Measurements from ENCODE around the gene SMIM24. TPM values are rescaled to one million over a fixed set of nuclear protein-coding genes. Genes with fewer than 3 reads are reported as not detected.

The SMIM24 gene
- polyA plus RNA-seq, 1 donor from 2014 or later: not detected

DNA sequence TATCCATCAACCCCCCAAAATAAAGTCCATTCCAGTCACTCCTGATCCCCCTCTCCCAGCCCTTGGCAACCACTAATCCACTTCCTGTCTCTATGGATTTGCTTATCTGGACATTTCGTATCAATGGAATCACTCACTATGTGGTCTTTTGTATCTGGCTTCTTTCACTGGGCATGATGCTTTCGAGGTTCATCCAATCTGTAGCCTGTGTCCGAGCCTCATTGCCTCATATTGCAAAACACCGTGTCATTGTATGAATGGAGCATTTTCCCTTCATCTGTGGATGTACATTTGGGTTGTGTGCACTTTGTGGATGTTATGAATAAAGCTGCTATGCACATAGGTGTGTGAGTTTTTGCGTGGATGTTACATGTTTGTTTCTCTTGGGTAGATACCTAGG, 24.4 kb upstream of the SMIM24 start:
- no peak overlapping the region for H3K9ac ChIP-seq (ENCODE audit: low read length)
- H3K9me3 ChIP-seq (ENCODE audit: low read length): no peaks in the 10 kb centered on the region
- H3K27ac ChIP-seq (ENCODE audit: low read length): peak overlapping the region; percentile 95
- no peak overlapping the region for H3K4me2 ChIP-seq (ENCODE audit: low read length)
- H3K36me3 ChIP-seq (ENCODE audit: insufficient read depth, low read length): no peaks in the 10 kb centered on the region
- no peak for TF ChIP-seq MXI1 (conservative IDR thresholded peaks at IDR 0.05; ENCODE audit: poor library complexity, severe bottlenecking)
- TF ChIP-seq, protein P1, sequence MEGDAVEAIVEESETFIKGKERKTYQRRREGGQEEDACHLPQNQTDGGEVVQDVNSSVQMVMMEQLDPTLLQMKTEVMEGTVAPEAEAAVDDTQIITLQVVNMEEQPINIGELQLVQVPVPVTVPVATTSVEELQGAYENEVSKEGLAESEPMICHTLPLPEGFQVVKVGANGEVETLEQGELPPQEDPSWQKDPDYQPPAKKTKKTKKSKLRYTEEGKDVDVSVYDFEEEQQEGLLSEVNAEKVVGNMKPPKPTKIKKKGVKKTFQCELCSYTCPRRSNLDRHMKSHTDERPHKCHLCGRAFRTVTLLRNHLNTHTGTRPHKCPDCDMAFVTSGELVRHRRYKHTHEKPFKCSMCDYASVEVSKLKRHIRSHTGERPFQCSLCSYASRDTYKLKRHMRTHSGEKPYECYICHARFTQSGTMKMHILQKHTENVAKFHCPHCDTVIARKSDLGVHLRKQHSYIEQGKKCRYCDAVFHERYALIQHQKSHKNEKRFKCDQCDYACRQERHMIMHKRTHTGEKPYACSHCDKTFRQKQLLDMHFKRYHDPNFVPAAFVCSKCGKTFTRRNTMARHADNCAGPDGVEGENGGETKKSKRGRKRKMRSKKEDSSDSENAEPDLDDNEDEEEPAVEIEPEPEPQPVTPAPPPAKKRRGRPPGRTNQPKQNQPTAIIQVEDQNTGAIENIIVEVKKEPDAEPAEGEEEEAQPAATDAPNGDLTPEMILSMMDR (IDR thresholded peaks at IDR 0.05; ENCODE audit: poor library complexity, severe bottlenecking): no peak
- TF ChIP-seq EP300 (conservative IDR thresholded peaks at IDR 0.05; ENCODE audit: poor library complexity, severe bottlenecking): no peak
- no peak for TF ChIP-seq SMC3 (conservative IDR thresholded peaks at IDR 0.05; ENCODE audit: poor library complexity)
- H3K4me3 ChIP-seq (ENCODE audit: low read length): no peak overlapping the region
- H3F3A ChIP-seq (ENCODE audit: insufficient read depth, low read length, poor library complexity, severe bottlenecking): no peaks in the 10 kb centered on the region
- no peaks in the 10 kb centered on the region for H3K27me3 ChIP-seq (ENCODE audit: insufficient read depth, low read depth, low read length)
- no peaks in the 10 kb centered on the region for H4K20me1 ChIP-seq (ENCODE audit: insufficient read depth)
- no peaks in the 10 kb centered on the region for H3K9me2 ChIP-seq (ENCODE audit: insufficient read depth, low read length)
- peaks cover 38% of the 10 kb centered on the region for H3K79me2 ChIP-seq (replicated peaks; ENCODE audit: insufficient read depth, low read length)
- no peak overlapping the region for H2AFZ ChIP-seq (ENCODE audit: low read depth, low read length)

DNA sequence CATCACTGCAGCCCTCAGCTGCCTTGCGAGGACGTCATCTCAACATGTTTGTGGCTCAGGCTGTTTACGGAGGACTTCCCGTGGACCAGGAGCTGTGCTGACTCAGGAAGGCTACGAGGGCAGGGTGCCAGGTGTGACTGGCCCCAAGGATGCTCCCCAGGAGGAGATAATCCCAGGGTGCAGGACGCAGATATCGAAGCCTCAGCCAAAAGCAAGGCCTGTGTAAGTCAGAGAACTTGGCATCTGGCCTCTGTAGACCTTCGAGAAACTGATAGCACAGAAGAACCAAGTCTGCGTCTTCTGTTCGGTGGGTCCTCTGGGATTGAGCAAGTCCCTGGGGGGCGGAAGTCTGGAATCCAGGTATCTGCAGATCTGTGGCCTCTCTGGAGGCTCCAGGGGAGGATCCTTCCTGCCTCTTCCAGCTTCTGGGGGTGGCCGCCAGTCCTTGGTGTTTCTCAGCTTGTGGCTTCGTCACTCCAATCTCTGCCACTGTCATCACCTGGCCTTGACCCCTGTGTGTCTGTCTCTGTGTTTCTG, 22.8 kb upstream of the SMIM24 start:
- H3K4me3 ChIP-seq (ENCODE audit: low read length): no peak overlapping the region
- H2AFZ ChIP-seq (ENCODE audit: low read depth, low read length): no peak overlapping the region
- H3K9me3 ChIP-seq (ENCODE audit: low read length): no peaks in the 10 kb centered on the region
- H4K20me1 ChIP-seq (ENCODE audit: insufficient read depth): no peaks in the 10 kb centered on the region
- no peak overlapping the region for H3K27ac ChIP-seq (ENCODE audit: low read length)
- no peaks in the 10 kb centered on the region for H3F3A ChIP-seq (ENCODE audit: insufficient read depth, low read length, poor library complexity, severe bottlenecking)
- H3K79me2 ChIP-seq (replicated peaks; ENCODE audit: insufficient read depth, low read length): peaks cover 31% of the 10 kb centered on the region
- no peak overlapping the region for H3K9ac ChIP-seq (ENCODE audit: low read length)
- no peaks in the 10 kb centered on the region for H3K9me2 ChIP-seq (ENCODE audit: insufficient read depth, low read length)
- H3K36me3 ChIP-seq (ENCODE audit: insufficient read depth, low read length): no peaks in the 10 kb centered on the region
- no peaks in the 10 kb centered on the region for H3K27me3 ChIP-seq (ENCODE audit: insufficient read depth, low read depth, low read length)
- TF ChIP-seq SMC3 (conservative IDR thresholded peaks at IDR 0.05; ENCODE audit: poor library complexity): no peak
- TF ChIP-seq POLR2AphosphoS5 (IDR thresholded peaks at IDR 0.05): no peak
- no peak for TF ChIP-seq RAD21 (conservative IDR thresholded peaks at IDR 0.05)
- TF ChIP-seq EZH2 (IDR thresholded peaks at IDR 0.05; ENCODE audit: borderline replicate concordance, insufficient read depth, low read length, poor library complexity, severe bottlenecking): no peak
- TF ChIP-seq, protein P1 (IDR thresholded peaks at IDR 0.05; ENCODE audit: poor library complexity, severe bottlenecking): no peak
- no peak for TF ChIP-seq EP300 (conservative IDR thresholded peaks at IDR 0.05; ENCODE audit: poor library complexity, severe bottlenecking)
- TF ChIP-seq TAF1 (IDR thresholded peaks at IDR 0.05; ENCODE audit: low read depth): no peak
- TF ChIP-seq, protein P2, sequence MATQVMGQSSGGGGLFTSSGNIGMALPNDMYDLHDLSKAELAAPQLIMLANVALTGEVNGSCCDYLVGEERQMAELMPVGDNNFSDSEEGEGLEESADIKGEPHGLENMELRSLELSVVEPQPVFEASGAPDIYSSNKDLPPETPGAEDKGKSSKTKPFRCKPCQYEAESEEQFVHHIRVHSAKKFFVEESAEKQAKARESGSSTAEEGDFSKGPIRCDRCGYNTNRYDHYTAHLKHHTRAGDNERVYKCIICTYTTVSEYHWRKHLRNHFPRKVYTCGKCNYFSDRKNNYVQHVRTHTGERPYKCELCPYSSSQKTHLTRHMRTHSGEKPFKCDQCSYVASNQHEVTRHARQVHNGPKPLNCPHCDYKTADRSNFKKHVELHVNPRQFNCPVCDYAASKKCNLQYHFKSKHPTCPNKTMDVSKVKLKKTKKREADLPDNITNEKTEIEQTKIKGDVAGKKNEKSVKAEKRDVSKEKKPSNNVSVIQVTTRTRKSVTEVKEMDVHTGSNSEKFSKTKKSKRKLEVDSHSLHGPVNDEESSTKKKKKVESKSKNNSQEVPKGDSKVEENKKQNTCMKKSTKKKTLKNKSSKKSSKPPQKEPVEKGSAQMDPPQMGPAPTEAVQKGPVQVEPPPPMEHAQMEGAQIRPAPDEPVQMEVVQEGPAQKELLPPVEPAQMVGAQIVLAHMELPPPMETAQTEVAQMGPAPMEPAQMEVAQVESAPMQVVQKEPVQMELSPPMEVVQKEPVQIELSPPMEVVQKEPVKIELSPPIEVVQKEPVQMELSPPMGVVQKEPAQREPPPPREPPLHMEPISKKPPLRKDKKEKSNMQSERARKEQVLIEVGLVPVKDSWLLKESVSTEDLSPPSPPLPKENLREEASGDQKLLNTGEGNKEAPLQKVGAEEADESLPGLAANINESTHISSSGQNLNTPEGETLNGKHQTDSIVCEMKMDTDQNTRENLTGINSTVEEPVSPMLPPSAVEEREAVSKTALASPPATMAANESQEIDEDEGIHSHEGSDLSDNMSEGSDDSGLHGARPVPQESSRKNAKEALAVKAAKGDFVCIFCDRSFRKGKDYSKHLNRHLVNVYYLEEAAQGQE (IDR thresholded peaks at IDR 0.05; ENCODE audit: borderline replicate concordance): no peak
- TF ChIP-seq MXI1 (conservative IDR thresholded peaks at IDR 0.05; ENCODE audit: poor library complexity, severe bottlenecking): no peak
- no peak overlapping the region for H3K4me2 ChIP-seq (ENCODE audit: low read length)
